D721Med (cell line): ENCODE data around the gene HPN.

Experiments used
- DNase-seq: peaks from one replicate; pipeline ENCODE4 v3.0.0; 2011; ENCODE audit warnings: low spot score; ENCODE audit not compliant: insufficient read length
- FAIRE-seq: peaks from 2 replicates; lab custom pipeline; 2011; peaks lifted over from hg19 to GRCh38; lab: Jason Lieb, UNC
- CTCF ChIP-seq: IDR thresholded peaks from 2 replicates; pipeline ENCODE4 v1.5.1; 2012; ENCODE audit warnings: mild to moderate bottlenecking, control low read depth; ENCODE audit not compliant: insufficient read depth; ENCODE audit errors: missing control alignments

HPN gene

GRCh38 chr19:35042056-35042730 is 672 bp downstream of the HPN start:
- TF ChIP-seq CTCF: no peak
- no peak for FAIRE-seq
- DNase-seq: no peak

- no peak for FAIRE-seq
- TF ChIP-seq CTCF: no peak
- no peak for DNase-seq
Measured at GRCh38 chr19:35042954-35043604, 1.6 kb downstream of the HPN start.

DNA sequence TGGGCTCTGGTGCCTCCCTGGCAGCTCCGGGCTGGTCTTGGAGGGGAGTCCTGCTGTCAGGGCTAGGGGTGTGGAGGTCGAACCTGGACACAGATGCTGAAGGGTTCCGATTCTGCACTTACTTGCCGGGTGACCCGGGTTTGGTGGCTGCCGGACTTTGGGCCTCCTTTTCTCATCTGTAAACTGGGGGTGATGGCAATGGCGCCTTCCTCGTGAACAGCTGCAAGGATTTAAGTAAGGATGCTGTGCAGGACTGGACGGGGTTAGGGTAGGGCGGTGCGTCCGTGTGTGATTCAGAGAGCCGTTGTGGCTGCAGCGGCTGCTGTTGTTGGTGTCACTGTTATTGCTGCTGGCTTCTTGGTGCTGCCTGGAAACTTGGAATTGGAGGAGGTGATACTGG is 2.4 kb downstream of the HPN start:
- no peak for DNase-seq
- no peak for TF ChIP-seq CTCF
- no peak for FAIRE-seq

DNA sequence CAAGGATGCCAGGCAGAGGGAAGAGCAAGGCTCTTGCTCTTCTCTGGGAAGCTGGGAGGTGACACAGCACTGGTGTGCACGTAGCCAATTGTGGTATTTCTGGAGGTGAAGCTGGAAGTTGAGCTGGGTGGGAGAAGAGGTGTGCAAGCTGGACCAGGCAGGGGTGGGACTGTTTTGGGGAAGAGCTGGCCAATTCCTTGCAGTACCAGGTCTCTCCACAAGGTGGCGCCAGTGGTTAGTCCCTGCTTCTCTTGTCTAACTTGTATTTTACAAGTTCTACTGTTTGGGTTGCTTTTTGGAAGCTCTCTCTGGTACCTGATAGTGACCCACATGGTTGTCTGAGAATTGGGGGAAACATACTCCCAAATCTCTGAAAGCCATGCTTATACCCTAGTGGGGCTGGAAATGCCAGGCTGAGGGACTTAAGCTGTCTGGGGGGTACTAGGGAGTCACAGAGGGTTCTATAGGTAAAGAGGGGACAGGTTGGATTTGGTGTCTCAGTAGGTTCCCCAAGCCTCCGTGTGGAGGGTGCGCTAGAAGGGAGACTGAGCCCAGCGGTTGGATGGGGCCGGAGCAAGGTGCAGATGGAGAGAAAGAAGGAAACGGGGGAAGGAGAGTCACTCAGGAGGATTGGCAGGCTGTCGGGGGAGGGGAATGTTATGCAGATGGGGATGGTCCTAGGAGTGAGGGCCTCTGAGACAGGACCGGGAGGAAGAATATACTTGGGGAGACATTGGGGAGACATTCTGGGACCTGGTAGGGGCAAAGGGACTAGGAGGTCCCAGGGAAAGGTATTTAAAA is 3.0 kb downstream of the HPN start:
- peak; percentile 75 for DNase-seq
- no peak for FAIRE-seq
- peak; percentile 50 for TF ChIP-seq CTCF

DNA sequence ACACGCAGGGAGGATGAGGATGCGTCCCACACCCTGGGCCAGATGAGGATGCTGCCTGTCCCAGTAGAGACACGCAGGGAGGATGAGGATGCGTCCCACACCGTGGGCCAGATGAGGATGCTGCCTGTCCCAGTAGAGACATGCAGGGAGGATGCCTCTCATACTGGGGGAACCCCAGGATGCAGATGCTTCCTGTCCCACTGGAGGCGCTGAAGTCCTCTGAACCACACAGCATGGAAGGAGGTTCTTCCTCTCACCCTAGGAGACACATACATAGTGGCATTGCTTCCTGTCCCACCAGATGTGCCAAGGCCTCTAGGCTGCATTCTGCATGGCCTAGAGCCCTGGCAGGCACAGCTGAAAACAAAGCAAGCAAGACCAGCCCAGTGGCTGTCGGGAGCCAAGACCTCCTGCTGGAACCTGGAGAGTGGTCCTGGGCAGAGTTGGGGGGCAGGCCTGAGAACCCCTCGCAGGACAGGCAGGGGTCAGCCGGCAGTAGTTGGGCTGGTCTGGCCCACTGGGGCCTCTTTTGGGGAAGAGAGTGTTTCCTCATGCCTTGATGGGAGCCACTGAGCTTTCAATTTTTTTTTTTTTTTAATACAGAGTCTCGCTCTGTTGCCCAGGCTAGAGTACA is 4.3 kb downstream of the HPN start:
- no peak for TF ChIP-seq CTCF
- FAIRE-seq (no peak), DNase-seq (no peak)

GRCh38 chr19:35046461-35046860 is 4.9 kb downstream of the HPN start:
- no peak for FAIRE-seq
- no peak for DNase-seq
- no peak for TF ChIP-seq CTCF
